GM12873 (cell line): ENCODE results near the gene SLC7A1.

Source experiments
- TF ChIP-seq, protein P1 (sequence below): IDR thresholded peaks from 2 replicates; pipeline ENCODE4 v1.5.1; 2012; ENCODE audit warnings: low read depth, mild to moderate bottlenecking, moderate library complexity, low read length, control low read depth; ENCODE audit not compliant: insufficient read depth; ENCODE audit errors: missing control alignments

SLC7A1 gene

GRCh38 chr13:29476046-29476445, 119.4 kb downstream of the SLC7A1 start:
- TF ChIP-seq, protein P1, sequence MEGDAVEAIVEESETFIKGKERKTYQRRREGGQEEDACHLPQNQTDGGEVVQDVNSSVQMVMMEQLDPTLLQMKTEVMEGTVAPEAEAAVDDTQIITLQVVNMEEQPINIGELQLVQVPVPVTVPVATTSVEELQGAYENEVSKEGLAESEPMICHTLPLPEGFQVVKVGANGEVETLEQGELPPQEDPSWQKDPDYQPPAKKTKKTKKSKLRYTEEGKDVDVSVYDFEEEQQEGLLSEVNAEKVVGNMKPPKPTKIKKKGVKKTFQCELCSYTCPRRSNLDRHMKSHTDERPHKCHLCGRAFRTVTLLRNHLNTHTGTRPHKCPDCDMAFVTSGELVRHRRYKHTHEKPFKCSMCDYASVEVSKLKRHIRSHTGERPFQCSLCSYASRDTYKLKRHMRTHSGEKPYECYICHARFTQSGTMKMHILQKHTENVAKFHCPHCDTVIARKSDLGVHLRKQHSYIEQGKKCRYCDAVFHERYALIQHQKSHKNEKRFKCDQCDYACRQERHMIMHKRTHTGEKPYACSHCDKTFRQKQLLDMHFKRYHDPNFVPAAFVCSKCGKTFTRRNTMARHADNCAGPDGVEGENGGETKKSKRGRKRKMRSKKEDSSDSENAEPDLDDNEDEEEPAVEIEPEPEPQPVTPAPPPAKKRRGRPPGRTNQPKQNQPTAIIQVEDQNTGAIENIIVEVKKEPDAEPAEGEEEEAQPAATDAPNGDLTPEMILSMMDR, result no peak

GRCh38 chr13:29474991-29475390, 120.5 kb downstream of the SLC7A1 start:
- TF ChIP-seq, protein P1, result no peak

- TF ChIP-seq, protein P1, result no peak
These were observed 122.3 kb downstream of the SLC7A1 start for GRCh38 chr13:29473166-29473565.

DNA sequence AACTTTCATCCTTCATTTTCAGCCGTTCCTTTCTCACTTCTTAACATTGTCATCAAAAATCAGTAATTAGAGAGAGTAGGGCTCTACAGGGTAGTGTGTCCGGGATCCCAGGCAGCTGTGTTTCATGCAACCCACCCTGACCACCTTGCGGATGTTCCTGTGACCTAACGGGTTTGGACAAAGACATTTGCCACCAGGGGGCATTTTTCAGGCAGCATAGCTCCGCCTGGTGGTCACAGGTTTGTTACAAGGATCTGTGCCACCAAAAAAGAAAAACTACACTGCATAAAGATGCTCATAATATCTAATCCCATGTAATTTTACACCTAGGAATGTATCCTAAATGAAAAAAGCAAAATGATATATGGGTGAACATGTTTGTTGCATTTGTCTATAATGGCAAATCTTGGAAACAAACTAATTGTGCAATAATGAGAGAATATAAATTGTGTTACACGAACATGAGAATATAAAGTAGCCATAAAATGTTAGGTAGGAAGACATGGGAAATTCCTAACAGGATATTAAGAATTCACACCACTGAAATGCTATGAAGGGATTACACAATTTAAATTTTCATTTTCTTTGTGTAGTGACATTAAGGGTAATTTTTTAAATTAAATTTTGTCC, 123.0 kb downstream of the SLC7A1 start:
- TF ChIP-seq, protein P1, result peak; percentile 98

DNA sequence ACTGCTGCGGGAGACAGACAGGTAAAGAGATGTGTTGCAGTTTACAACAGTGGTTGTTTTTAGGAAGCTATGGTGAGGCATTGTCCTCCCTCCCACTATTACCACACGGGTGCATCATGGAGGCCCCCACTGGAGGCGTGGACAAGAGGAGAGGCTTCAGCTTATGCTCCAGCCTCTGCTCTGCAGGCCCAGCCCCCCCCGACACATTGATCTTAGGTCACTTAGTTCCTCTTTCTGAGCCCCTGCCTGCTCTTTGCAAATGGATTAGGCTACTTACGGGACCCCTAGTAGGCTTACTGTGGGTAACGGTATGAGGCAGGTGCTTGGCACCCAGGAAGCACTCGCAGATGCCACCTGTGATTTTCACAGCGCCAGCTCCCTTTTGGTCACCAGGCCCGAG, 123.9 kb downstream of the SLC7A1 start:
- TF ChIP-seq, protein P1, result no peak

DNA sequence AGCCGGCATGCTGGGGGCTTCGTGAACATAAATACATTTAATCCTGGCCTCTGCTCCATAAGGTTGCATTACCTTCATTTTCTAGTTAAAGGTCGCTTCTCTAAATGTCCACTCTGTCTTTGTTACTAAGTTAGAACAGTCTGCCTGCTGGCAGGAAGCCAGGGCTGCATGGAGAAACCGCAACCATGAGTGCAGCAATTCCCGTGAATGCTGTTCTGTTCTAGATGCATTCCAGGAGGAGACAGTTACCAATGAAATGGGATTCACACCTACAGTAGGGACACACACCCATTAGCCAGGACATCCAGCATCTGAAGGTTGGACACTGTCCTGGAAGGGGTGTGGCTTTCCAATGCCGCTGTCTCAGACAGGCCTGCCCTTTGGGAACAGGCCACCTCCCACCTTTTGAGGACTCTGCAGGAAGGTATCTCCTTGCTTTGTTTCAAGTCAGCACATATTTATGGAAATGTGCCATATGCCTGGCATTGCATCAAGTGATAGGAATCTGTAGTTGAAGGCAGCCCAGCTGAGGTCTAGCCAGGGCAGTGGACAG, 129.7 kb downstream of the SLC7A1 start:
- TF ChIP-seq, protein P1, result no peak

DNA sequence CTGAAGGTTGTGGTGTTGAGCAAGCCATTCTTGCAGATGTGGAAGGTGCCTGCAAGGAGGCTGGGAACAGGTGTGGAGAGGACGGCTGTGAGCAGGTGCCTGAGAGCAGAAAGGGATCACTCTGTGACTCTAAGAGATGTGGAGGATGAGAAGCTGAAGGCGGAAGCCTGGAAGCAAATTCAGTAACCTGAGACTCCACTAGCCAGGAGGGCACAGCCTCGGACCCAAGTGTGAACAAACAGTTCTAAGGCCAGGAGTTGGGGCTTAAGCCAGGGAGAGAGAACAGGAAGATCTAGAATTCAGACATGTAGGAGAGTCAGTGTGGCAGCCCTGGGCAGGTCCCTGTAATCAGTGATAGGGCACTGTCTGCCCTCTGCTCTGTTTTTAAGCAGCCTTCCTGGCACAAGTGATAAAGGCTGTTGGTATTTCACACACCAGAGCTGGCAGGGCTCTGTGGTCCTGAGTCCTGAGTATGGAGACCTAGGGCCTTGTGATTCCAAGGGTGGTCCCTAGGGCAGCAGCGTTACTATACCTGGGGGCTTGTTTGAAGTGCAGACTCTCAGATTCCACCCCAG, 131.3 kb downstream of the SLC7A1 start:
- TF ChIP-seq, protein P1, result no peak
